Measurements from ENCODE around the gene PCK2. TPM values are rescaled to one million over a fixed set of nuclear protein-coding genes. Genes with fewer than 3 reads are reported as not detected.

PCK2 gene
- total and polyA plus RNA-seq, 9 donors: 2.4 to 66.8 (median 5.4) TPM

GRCh38 chr14:24139272-24139934 lies 45.3 kb downstream of the PCK2 start:
- Histone ChIP-seq H3K4me3 (no peak overlapping the region), H3K9me3 (no peaks in the 10 kb centered on the region), H3K36me3 (no peaks in the 10 kb centered on the region), H3K4me1 (ENCODE audit: insufficient read depth) (peaks cover 11% of the 10 kb centered on the region), H3K27ac (no peak overlapping the region), H3K27me3 (no peaks in the 10 kb centered on the region)
- no peak for DNase-seq
- intact Hi-C loops (cut with DNase I): no loop called here
- TF ChIP-seq EP300 (IDR thresholded peaks at IDR 0.05): no peak
- TF ChIP-seq, protein P1, sequence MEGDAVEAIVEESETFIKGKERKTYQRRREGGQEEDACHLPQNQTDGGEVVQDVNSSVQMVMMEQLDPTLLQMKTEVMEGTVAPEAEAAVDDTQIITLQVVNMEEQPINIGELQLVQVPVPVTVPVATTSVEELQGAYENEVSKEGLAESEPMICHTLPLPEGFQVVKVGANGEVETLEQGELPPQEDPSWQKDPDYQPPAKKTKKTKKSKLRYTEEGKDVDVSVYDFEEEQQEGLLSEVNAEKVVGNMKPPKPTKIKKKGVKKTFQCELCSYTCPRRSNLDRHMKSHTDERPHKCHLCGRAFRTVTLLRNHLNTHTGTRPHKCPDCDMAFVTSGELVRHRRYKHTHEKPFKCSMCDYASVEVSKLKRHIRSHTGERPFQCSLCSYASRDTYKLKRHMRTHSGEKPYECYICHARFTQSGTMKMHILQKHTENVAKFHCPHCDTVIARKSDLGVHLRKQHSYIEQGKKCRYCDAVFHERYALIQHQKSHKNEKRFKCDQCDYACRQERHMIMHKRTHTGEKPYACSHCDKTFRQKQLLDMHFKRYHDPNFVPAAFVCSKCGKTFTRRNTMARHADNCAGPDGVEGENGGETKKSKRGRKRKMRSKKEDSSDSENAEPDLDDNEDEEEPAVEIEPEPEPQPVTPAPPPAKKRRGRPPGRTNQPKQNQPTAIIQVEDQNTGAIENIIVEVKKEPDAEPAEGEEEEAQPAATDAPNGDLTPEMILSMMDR (IDR thresholded peaks at IDR 0.05): no peak
- TF ChIP-seq POLR2A (IDR thresholded peaks at IDR 0.05): no peak
- WGBS, 3 donors: 80 to 87% (median 81%) methylated on average over 9 of the region's 9 CpGs

- H3K27me3 ChIP-seq: no peaks in the 10 kb centered on the region
- peak; percentile 99 to 100 (median 100) for DNase-seq
- H3K4me3 ChIP-seq: peak within 1 kb of the TSS; percentile 91
- intact Hi-C loops (cut with DNase I): loop anchor here in 2 of 4 donors (2.0 to 10.0 kb wide), 2 partner anchors 26 to 224 kb away; partner anchors contain the start of genes DCAF11 (in 1 of the 2), NFATC4 (in 1 of the 2) and NRL (in 1 of the 2)
- 0 to 1% (median 0%) methylated on average over 57 to 65 of the region's 65 CpGs for WGBS, 3 donors
- H3K27ac ChIP-seq: peak within 1 kb of the TSS; percentile 63 to 86
- H3K4me1 ChIP-seq (ENCODE audit: insufficient read depth): peaks cover 17% of the 10 kb centered on the region
- no peaks in the 10 kb centered on the region for H3K36me3 ChIP-seq
- no peaks in the 10 kb centered on the region for H3K9me3 ChIP-seq
- TF ChIP-seq, protein P1 (IDR thresholded peaks at IDR 0.05): peak; percentile 55 to 89 (median 87)
- TF ChIP-seq POLR2A (IDR thresholded peaks at IDR 0.05) (peak; percentile 80), EP300 (IDR thresholded peaks at IDR 0.05) (no peak)
These were observed 47.2 kb downstream of the PCK2 start, which contains the start of gene EMC9 for GRCh38 chr14:24141097-24141880. Gene EMC9 (minus strand): TSS chr14:24141591. CDS start chr14:24141304, 287 bp downstream.

DNA sequence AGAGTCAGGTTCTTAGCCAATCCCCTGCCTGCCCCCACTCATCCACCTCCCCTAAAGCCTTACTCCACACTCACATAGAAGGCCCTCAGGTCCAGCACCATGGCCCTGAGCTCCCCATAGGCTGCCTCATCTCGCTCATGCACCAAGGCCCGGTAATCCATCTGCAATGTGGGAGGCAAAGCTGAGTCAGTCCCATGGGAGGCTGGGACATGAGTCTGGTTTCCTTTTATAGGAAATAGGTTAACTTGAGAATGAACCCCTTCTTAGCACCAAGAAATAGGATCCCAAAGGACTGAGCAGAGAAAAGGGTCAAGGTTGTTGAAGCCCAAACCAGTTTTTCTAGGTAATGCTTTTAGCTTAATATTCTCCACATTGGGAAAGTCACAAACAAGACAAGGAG lies 49.4 kb downstream of the PCK2 start:
- no peak for DNase-seq
- no peaks in the 10 kb centered on the region for H3K27me3 ChIP-seq
- H3K9me3 ChIP-seq: no peaks in the 10 kb centered on the region
- WGBS, 3 donors: 82 to 95% (median 84%) methylated on average over 2 of the region's 2 CpGs
- no peak overlapping the region for H3K27ac ChIP-seq
- TF ChIP-seq POLR2A (IDR thresholded peaks at IDR 0.05) (no peak), EP300 (IDR thresholded peaks at IDR 0.05) (no peak)
- TF ChIP-seq, protein P1 (IDR thresholded peaks at IDR 0.05): no peak
- peaks cover 13% of the 10 kb centered on the region for H3K4me1 ChIP-seq (ENCODE audit: insufficient read depth)
- intact Hi-C loops (cut with DNase I): loop anchor here in 1 of 4 donors (10.0 kb wide), 1 partner anchor 221 kb away; the partner anchor contains the start of gene NFATC4
- H3K4me3 ChIP-seq: no peak overlapping the region
- no peaks in the 10 kb centered on the region for H3K36me3 ChIP-seq

DNA sequence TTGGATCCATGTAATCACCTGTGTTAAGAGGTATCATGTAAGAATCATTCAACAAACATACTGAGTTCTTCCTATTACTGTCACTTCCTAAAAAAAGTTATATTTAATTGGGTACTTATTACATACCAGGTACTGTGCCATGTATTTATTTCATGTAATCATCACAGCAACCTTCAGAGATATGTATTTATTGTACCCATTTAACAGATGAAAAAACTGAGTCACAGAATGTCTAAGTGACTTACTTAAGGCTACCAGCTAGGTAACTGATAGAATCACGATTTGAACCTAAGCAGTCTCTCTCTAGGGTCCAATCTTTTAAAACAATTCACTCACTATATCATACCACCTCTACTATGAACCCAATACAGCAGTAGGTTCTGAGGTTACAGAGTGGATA lies 50.3 kb downstream of the PCK2 start:
- no peak for DNase-seq
- H3K4me1 ChIP-seq (ENCODE audit: insufficient read depth): peaks cover 12% of the 10 kb centered on the region
- H3K9me3 ChIP-seq: no peaks in the 10 kb centered on the region
- H3K27ac ChIP-seq: no peak overlapping the region
- intact Hi-C loops (cut with DNase I): loop anchor here in 1 of 4 donors (10.0 kb wide), 1 partner anchor 220 kb away; the partner anchor contains the start of gene NFATC4
- WGBS, 3 donors: 90 to 95% (median 92%) methylated on average over 1 of the region's 1 CpG
- TF ChIP-seq POLR2A (IDR thresholded peaks at IDR 0.05) (no peak), EP300 (IDR thresholded peaks at IDR 0.05) (no peak)
- TF ChIP-seq, protein P1 (IDR thresholded peaks at IDR 0.05): no peak
- no peaks in the 10 kb centered on the region for H3K27me3 ChIP-seq
- no peaks in the 10 kb centered on the region for H3K36me3 ChIP-seq
- no peak overlapping the region for H3K4me3 ChIP-seq
